CD4-positive, CD25-positive, alpha-beta regulatory T cell (primary cell): ENCODE results near the gene LCN1. TPM values are rescaled to one million over a fixed set of nuclear protein-coding genes. Genes with fewer than 3 reads are reported as not detected.

ENCODE experiments used
- ATAC-seq, 2 donors: fragments of 150-1000 bp; cut with Tn5 transposase; one replicate each; pipeline ENCODE4 v1.10.0; 2021; ENCODE audit warnings: low read depth in 2 of 2, moderate number of reproducible peaks in 2 of 2, moderate library complexity in 1 of 2
- DNase-seq, 3 donors: peaks; one replicate each; pipeline versions ENCODE4 v3.0.0 to v3.0.0-alpha.2; 2012 to 2022; ENCODE audit warnings: mixed read lengths in 1 of 3
- H3K27ac ChIP-seq: one replicate; pipeline ENCODE4 v1.7.0; 2013; ENCODE audit warnings: mild to moderate bottlenecking, low read length; ENCODE audit not compliant: insufficient read depth, poor library complexity, severe bottlenecking
- H3K27me3 ChIP-seq: one replicate; pipeline ENCODE4 v1.7.0; 2013; ENCODE audit warnings: low read length; ENCODE audit not compliant: control insufficient read depth, insufficient read depth
- H3K36me3 ChIP-seq: one replicate; pipeline ENCODE4 v1.7.0; 2013; ENCODE audit warnings: mild to moderate bottlenecking, low read length, moderate library complexity; ENCODE audit not compliant: control insufficient read depth, insufficient read depth
- H3K4me1 ChIP-seq: 2 replicates; pipeline ENCODE4 v1.7.0; 2013; ENCODE audit warnings: mild to moderate bottlenecking, low read length; ENCODE audit not compliant: insufficient read depth, control insufficient read depth, poor library complexity, severe bottlenecking
- H3K4me3 ChIP-seq: one replicate; pipeline ENCODE4 v1.7.0; 2013; ENCODE audit warnings: low read depth, mild to moderate bottlenecking, low read length, moderate library complexity
- H3K9me3 ChIP-seq, 2 experiments: 1 replicate in 1 of 2; 2 replicates in 1 of 2; pipeline ENCODE4 v1.7.0; 2013; ENCODE audit warnings: low read length in 2 of 2, mild to moderate bottlenecking in 1 of 2, moderate library complexity in 1 of 2; ENCODE audit not compliant: control insufficient read depth in 2 of 2
- H3K27ac Mint-ChIP-seq, 3 donors: one replicate each; pipeline ENCODE4 v1.8.0; 2020 to 2022; ENCODE audit warnings: mild to moderate bottlenecking in 3 of 3, mixed read lengths in 3 of 3, moderate library complexity in 2 of 3
- H3K27me3 Mint-ChIP-seq: one replicate; pipeline ENCODE4 v1.8.0; 2022; ENCODE audit warnings: mild to moderate bottlenecking, mixed read lengths
- H3K36me3 Mint-ChIP-seq: one replicate; pipeline ENCODE4 v1.8.0; 2020; ENCODE audit warnings: mixed read lengths
- H3K4me1 Mint-ChIP-seq, 4 donors: one replicate each; pipeline ENCODE4 v1.8.0; 2020 to 2022; ENCODE audit warnings: mixed read lengths in 4 of 4, mild to moderate bottlenecking in 1 of 4
- H3K4me3 Mint-ChIP-seq, 4 donors: one replicate each; pipeline ENCODE4 v1.8.0; 2020 to 2022; ENCODE audit warnings: mild to moderate bottlenecking in 4 of 4, mixed read lengths in 4 of 4, moderate library complexity in 3 of 4
- H3K9me3 Mint-ChIP-seq, 7 donors: one replicate each; pipeline ENCODE4 v1.8.0; 2020 to 2022; ENCODE audit warnings: mixed read lengths in 7 of 7, mild to moderate bottlenecking in 3 of 7, moderate library complexity in 2 of 7
- polyA plus RNA-seq, 4 donors: library from polyadenylated mRNA; unstranded; fragments of 300-500 nt; fragmentation: Illumina TruSeq; gene quantifications; one replicate each; pipeline ENCODE4 v1.2.3, GENCODE V29; 2021
- total RNA-seq: library from RNA; stranded (reverse); gene quantifications from one replicate; pipeline ENCODE4 v1.2.3, GENCODE V29; 2022

LCN1 gene
- total and polyA plus RNA-seq, 5 donors from 2014 or later = not detected

- Mint-ChIP-seq H3K27ac (peak overlapping the region in 1 of 3 donors; percentile 60), H3K9me3 (peaks cover 0 to 1% (median 0%) of the 10 kb centered on the region in 7 donors), H3K36me3 (no peaks in the 10 kb centered on the region), H3K27me3 (peaks cover 8% of the 10 kb centered on the region), H3K4me1 (peaks cover 0 to 7% (median 0%) of the 10 kb centered on the region in 4 donors), H3K4me3 (no peak overlapping the region)
- ATAC-seq (no peak), DNase-seq (no peak)
- Histone ChIP-seq H3K27ac (no peak overlapping the region), H3K36me3 (no peaks in the 10 kb centered on the region), H3K27me3 (no peaks in the 10 kb centered on the region), H3K4me1 (no peaks in the 10 kb centered on the region), H3K4me3 (no peak overlapping the region), H3K9me3 (no peaks in the 10 kb centered on the region)
Measured at GRCh38 chr9:135562235-135562745, 41.0 kb downstream of the LCN1 start.

- no peak for DNase-seq
- no peaks in the 10 kb centered on the region for H3K36me3 Mint-ChIP-seq
- Histone ChIP-seq H3K27ac (no peak overlapping the region), H3K9me3 (no peaks in the 10 kb centered on the region), H3K4me1 (no peaks in the 10 kb centered on the region), H3K36me3 (no peaks in the 10 kb centered on the region), H3K4me3 (no peak overlapping the region), H3K27me3 (no peaks in the 10 kb centered on the region)
- peaks cover 0 to 2% (median 0%) of the 10 kb centered on the region in 7 donors for H3K9me3 Mint-ChIP-seq
- H3K27me3 Mint-ChIP-seq = peaks cover 8% of the 10 kb centered on the region
- H3K4me1 Mint-ChIP-seq = peaks cover 0 to 7% (median 0%) of the 10 kb centered on the region in 4 donors
- no peak overlapping the region for H3K27ac Mint-ChIP-seq
- ATAC-seq = no peak
- no peak overlapping the region for H3K4me3 Mint-ChIP-seq
Measured at GRCh38 chr9:135563039-135563476, 41.8 kb downstream of the LCN1 start.

GRCh38 chr9:135563858-135564257 lies 42.6 kb downstream of the LCN1 start:
- Histone ChIP-seq H3K36me3 (no peaks in the 10 kb centered on the region), H3K4me3 (no peak overlapping the region), H3K4me1 (no peaks in the 10 kb centered on the region), H3K9me3 (no peaks in the 10 kb centered on the region), H3K27me3 (no peaks in the 10 kb centered on the region), H3K27ac (no peak overlapping the region)
- Mint-ChIP-seq H3K4me3 (no peak overlapping the region), H3K4me1 (peaks cover 0 to 7% (median 0%) of the 10 kb centered on the region in 4 donors), H3K36me3 (no peaks in the 10 kb centered on the region), H3K27me3 (peaks cover 8% of the 10 kb centered on the region), H3K9me3 (peaks cover 0 to 2% (median 0%) of the 10 kb centered on the region in 7 donors), H3K27ac (no peak overlapping the region)
- ATAC-seq (no peak), DNase-seq (no peak)

GRCh38 chr9:135565141-135565628 lies 43.9 kb downstream of the LCN1 start:
- no peak overlapping the region for H3K4me3 Mint-ChIP-seq
- peaks cover 0 to 7% (median 0%) of the 10 kb centered on the region in 4 donors for H3K4me1 Mint-ChIP-seq
- ATAC-seq (no peak), DNase-seq (no peak)
- Histone ChIP-seq H3K36me3 (no peaks in the 10 kb centered on the region), H3K4me3 (no peak overlapping the region), H3K9me3 (no peaks in the 10 kb centered on the region), H3K4me1 (no peaks in the 10 kb centered on the region), H3K27ac (no peak overlapping the region), H3K27me3 (peaks cover 1% of the 10 kb centered on the region)
- no peak overlapping the region for H3K27ac Mint-ChIP-seq
- H3K36me3 Mint-ChIP-seq = no peaks in the 10 kb centered on the region
- peaks cover 8% of the 10 kb centered on the region for H3K27me3 Mint-ChIP-seq
- peaks cover 0 to 6% (median 2%) of the 10 kb centered on the region in 7 donors for H3K9me3 Mint-ChIP-seq

- Mint-ChIP-seq H3K27me3 (peaks cover 8% of the 10 kb centered on the region), H3K9me3 (peaks cover 0 to 6% (median 2%) of the 10 kb centered on the region in 7 donors), H3K4me1 (peaks cover 0 to 7% (median 0%) of the 10 kb centered on the region in 4 donors), H3K27ac (no peak overlapping the region), H3K36me3 (no peaks in the 10 kb centered on the region), H3K4me3 (no peak overlapping the region)
- H3K4me3 ChIP-seq = no peak overlapping the region
- no peak overlapping the region for H3K27ac ChIP-seq
- DNase-seq = no peak
- no peaks in the 10 kb centered on the region for H3K9me3 ChIP-seq
- ATAC-seq = no peak
- no peaks in the 10 kb centered on the region for H3K4me1 ChIP-seq
- H3K27me3 ChIP-seq = peaks cover 1% of the 10 kb centered on the region
- no peaks in the 10 kb centered on the region for H3K36me3 ChIP-seq
Measured at GRCh38 chr9:135565636-135566035, 44.4 kb downstream of the LCN1 start.

- ATAC-seq (no peak), DNase-seq (no peak)
- H3K4me1 ChIP-seq = no peaks in the 10 kb centered on the region
- H3K27ac ChIP-seq = no peak overlapping the region
- Mint-ChIP-seq H3K4me3 (no peak overlapping the region), H3K9me3 (peaks cover 0 to 6% (median 2%) of the 10 kb centered on the region in 7 donors), H3K36me3 (no peaks in the 10 kb centered on the region), H3K4me1 (peaks cover 0 to 7% (median 0%) of the 10 kb centered on the region in 4 donors), H3K27me3 (peaks cover 8% of the 10 kb centered on the region), H3K27ac (no peak overlapping the region)
- H3K4me3 ChIP-seq = no peak overlapping the region
- no peaks in the 10 kb centered on the region for H3K36me3 ChIP-seq
- H3K9me3 ChIP-seq = no peaks in the 10 kb centered on the region
- H3K27me3 ChIP-seq = peaks cover 1% of the 10 kb centered on the region
Measured at GRCh38 chr9:135566552-135566951, 45.3 kb downstream of the LCN1 start.

- Mint-ChIP-seq H3K4me1 (peaks cover 0 to 7% (median 0%) of the 10 kb centered on the region in 4 donors), H3K36me3 (no peaks in the 10 kb centered on the region), H3K9me3 (peaks cover 0 to 6% (median 2%) of the 10 kb centered on the region in 7 donors), H3K4me3 (no peak overlapping the region), H3K27me3 (peaks cover 8% of the 10 kb centered on the region), H3K27ac (no peak overlapping the region)
- no peak overlapping the region for H3K27ac ChIP-seq
- H3K36me3 ChIP-seq = no peaks in the 10 kb centered on the region
- H3K4me1 ChIP-seq = no peaks in the 10 kb centered on the region
- H3K9me3 ChIP-seq = no peaks in the 10 kb centered on the region
- no peak for DNase-seq
- peaks cover 1% of the 10 kb centered on the region for H3K27me3 ChIP-seq
- ATAC-seq = no peak
- no peak overlapping the region for H3K4me3 ChIP-seq
Measured at GRCh38 chr9:135567311-135567710, 46.1 kb downstream of the LCN1 start.

GRCh38 chr9:135568026-135568425 lies 46.8 kb downstream of the LCN1 start:
- no peak overlapping the region for H3K4me3 ChIP-seq
- no peaks in the 10 kb centered on the region for H3K36me3 Mint-ChIP-seq
- H3K36me3 ChIP-seq = no peaks in the 10 kb centered on the region
- no peak overlapping the region for H3K27ac ChIP-seq
- DNase-seq = no peak
- ATAC-seq = no peak
- H3K27me3 ChIP-seq = peaks cover 1% of the 10 kb centered on the region
- no peak overlapping the region for H3K27ac Mint-ChIP-seq
- peaks cover 0 to 6% (median 2%) of the 10 kb centered on the region in 7 donors for H3K9me3 Mint-ChIP-seq
- no peaks in the 10 kb centered on the region for H3K9me3 ChIP-seq
- no peaks in the 10 kb centered on the region for H3K4me1 ChIP-seq
- no peak overlapping the region for H3K4me3 Mint-ChIP-seq
- H3K27me3 Mint-ChIP-seq = peaks cover 8% of the 10 kb centered on the region
- H3K4me1 Mint-ChIP-seq = peaks cover 0 to 7% (median 0%) of the 10 kb centered on the region in 4 donors
